ENCODE measurements around the gene CALHM3.

Gene CALHM3

DNA sequence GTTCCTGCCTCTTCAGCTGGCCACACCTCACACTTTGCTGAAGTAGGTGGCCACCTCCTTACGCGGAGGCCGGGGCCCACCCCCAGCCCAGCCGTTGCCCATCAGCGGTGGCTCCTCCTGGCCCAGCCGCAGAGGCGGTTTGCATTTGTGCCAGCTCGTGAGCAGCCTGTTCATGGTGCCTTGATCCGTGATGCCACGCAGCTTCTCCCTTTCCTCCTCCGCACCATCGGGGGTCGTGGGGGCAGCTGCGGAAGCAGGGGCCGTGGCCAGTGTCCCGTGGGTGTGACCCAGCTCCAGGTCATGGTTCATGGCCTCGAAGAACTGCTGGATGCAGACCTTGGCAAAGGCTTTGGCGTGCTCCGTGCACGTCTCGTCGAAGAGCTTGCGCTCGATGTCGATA lies 23.8 kb downstream of the CALHM3 start:
- no peak for DNase-seq (ENCODE audit: low read depth)
- TF ChIP-seq, protein P1, sequence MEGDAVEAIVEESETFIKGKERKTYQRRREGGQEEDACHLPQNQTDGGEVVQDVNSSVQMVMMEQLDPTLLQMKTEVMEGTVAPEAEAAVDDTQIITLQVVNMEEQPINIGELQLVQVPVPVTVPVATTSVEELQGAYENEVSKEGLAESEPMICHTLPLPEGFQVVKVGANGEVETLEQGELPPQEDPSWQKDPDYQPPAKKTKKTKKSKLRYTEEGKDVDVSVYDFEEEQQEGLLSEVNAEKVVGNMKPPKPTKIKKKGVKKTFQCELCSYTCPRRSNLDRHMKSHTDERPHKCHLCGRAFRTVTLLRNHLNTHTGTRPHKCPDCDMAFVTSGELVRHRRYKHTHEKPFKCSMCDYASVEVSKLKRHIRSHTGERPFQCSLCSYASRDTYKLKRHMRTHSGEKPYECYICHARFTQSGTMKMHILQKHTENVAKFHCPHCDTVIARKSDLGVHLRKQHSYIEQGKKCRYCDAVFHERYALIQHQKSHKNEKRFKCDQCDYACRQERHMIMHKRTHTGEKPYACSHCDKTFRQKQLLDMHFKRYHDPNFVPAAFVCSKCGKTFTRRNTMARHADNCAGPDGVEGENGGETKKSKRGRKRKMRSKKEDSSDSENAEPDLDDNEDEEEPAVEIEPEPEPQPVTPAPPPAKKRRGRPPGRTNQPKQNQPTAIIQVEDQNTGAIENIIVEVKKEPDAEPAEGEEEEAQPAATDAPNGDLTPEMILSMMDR (IDR thresholded peaks at IDR 0.05; ENCODE audit: control insufficient read depth, extremely low read depth, insufficient read depth) = no peak
- H3K4me3 ChIP-seq (ENCODE audit: low read depth, low read length) = no peak overlapping the region

DNA sequence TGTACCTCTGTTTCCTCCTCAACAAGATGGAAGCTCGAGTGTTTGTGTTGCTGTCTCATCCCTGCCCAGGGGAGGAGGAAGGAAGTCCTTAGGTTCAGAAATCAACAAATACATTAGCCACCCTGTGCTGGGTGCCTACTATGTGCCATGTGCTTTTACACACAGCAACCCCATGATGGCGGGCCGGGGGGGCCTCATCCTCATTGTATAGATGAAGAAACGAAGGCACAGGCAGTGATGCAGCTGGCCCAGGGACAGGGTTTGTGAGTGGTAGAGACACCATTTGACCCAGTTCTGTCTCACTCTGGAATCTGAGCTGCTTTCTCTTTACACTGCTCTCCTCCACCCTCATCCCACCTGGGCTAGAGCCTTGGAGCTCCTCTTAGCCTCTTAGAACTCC lies 25.0 kb downstream of the CALHM3 start:
- no peak overlapping the region for H3K4me3 ChIP-seq (ENCODE audit: low read depth, low read length)
- DNase-seq (ENCODE audit: low read depth) = no peak
- TF ChIP-seq, protein P1 (IDR thresholded peaks at IDR 0.05; ENCODE audit: control insufficient read depth, extremely low read depth, insufficient read depth) = no peak

DNA sequence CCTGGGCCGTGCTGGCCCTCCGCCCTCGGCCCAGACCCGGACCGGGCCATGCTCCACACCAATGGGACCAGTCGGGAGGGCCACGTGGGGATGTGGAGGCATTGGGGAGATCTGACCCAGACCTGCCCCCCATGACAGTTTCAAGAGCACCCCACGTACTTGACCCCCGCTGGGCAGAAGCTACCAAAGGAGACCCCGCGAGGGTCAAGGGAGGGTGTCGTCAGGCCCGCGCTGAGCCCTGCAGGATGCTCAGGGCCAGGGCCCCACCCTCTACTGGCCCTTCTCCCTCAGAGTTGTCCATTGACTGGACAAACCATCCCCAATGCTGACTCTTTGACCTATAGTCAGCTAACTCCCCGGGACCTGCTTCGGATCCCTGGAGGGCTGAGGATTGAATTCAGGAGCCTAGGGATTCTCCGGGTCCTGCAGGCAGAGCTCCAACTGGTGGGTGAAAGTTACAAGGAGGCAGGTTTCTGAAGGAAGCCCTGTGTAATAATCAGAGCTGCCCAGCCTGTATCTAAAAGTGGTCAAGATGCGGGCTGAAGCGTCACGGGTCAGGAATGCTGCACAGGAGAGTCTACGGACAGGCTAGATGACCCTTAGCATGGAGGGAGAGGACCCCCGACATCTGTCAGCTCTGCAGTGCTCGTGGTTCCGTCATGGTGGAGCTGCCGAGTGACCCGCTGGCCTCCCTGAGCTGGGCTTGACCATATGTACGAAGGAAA lies 26.4 kb downstream of the CALHM3 start:
- TF ChIP-seq, protein P1 (IDR thresholded peaks at IDR 0.05; ENCODE audit: control insufficient read depth, extremely low read depth, insufficient read depth) = no peak

DNA sequence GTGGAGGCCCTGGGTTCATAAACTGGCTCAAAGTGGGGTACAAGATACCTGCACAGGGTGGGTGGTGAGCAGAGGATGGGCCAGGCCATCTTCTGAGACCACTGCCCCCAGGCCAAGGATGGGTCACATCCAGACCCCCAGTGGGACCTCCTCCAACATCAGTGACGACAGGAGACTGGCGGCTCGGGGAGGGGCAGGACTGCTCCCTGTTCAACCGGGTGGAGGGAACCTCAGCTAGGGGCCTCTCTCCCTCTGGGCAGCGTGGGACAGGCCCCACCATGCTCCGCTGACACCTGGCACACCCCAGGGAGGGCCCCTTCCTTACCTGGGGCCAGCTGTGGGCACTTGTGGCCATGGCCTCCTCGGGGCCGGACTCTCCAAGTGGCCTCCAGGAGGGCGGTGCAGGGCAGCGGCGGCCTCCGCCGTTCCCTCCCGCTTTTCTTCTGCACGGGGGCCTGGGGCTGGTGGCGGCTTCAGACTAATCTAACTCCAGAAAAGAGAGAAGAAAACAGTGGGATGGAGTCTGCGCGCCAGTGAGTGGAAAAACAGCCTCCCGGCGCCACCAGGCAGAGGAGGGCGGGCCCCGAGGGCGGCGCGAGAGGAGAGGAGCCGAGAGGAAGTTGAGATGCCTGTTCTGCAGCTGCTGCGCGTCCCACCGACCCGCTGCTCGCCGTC lies 27.1 kb downstream of the CALHM3 start, which contains the start of gene CALHM2:
Gene CALHM2 (minus strand): TSS at position 540 of the 675 bp plus-strand sequence. CDS start 2,429 bp downstream, outside the sequence.
- no peak for DNase-seq (ENCODE audit: low read depth)

More for the DNA sequence above, 26.4 kb downstream of the CALHM3 start:
- DNase-seq (ENCODE audit: low read depth) = no peak
- H3K4me3 ChIP-seq (ENCODE audit: low read depth, low read length) = no peak overlapping the region

DNA sequence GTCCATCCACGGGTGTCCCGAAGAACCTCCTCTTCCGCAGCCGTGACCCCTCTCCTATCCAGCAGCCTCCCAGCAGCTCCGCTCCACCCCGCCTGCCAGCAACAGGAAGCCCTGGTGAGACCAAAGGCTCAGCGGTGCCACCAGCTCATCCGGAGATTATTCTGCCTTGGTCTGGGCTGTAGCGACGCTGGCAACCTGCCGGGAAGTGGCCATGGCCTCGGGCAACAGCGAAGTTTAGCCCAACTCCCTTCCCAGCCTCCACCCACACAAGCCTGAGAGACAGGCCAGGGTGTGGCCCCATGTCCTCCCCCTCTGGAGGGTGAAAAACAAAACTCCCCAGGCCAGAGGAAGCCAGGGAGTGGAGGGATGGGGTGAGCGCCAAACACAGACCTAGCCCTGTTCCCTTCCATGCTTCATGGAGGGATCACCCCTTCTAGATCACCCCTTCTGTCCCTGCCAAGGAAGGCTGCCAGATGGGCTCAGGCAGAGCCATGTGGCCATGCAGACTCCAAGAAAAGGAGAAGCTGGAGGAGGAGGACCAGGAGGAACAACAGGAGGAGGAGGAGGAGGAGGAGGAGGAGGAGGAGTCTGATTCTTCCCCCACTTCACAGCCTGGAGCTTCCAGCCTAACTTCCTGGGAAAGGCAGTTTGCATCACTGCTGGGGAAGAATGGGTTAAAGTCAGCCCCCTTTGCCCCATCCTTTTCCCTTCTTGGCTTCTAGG lies 27.8 kb downstream of the CALHM3 start:
- TF ChIP-seq, protein P1 (IDR thresholded peaks at IDR 0.05; ENCODE audit: control insufficient read depth, extremely low read depth, insufficient read depth) = no peak
- H3K4me3 ChIP-seq (ENCODE audit: low read depth, low read length) = no peak overlapping the region
- DNase-seq (ENCODE audit: low read depth) = no peak

More for the DNA sequence above, 27.1 kb downstream of the CALHM3 start, which contains the start of gene CALHM2:
- H3K4me3 ChIP-seq (ENCODE audit: low read depth, low read length) = no peak within 1 kb of the TSS
- TF ChIP-seq, protein P1 (IDR thresholded peaks at IDR 0.05; ENCODE audit: control insufficient read depth, extremely low read depth, insufficient read depth) = no peak

DNA sequence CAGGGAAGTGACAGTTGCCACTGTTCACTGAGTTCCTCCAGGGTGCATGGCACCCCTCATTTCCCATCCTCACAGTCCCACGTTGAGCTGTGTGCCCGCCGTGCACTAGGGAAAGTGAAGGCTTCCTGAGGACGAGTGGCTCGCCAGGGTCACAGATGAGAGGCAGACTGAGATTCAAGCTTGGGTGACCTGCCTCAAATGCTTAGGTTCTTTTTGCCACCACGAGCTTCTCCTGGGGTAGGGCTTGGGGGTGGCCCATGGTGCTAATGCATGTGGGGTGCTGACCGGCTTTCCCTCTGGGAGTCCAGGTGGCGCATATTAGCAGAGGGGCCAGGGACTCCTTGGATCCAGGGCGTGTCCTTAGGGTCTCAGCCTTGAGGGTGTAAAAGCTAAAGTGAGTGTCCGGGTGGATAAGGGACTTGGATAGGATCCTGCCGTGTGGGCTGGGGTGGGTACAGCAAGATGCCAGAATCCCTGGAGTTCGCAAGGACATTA lies 28.8 kb downstream of the CALHM3 start:
- DNase-seq (ENCODE audit: low read depth) = no peak
- no peak overlapping the region for H3K4me3 ChIP-seq (ENCODE audit: low read depth, low read length)
- TF ChIP-seq, protein P1 (IDR thresholded peaks at IDR 0.05; ENCODE audit: control insufficient read depth, extremely low read depth, insufficient read depth) = no peak
